Measurements from ENCODE around the gene MAP3K10.
A peak's percentile ranks its signal among the peaks of the same experiment; 100 is the strongest.

MAP3K10 gene

GRCh38 chr19:40256512-40256911, 65.3 kb downstream of the MAP3K10 start:
- H3K4me3 ChIP-seq (ENCODE audit: low read length), result no peak overlapping the region
- H3K9ac ChIP-seq (ENCODE audit: low read depth, low read length), result no peak overlapping the region
- H3K27ac ChIP-seq (ENCODE audit: low read depth, low read length), result no peak overlapping the region
- WGBS, result 92% methylated on average over 8 of the region's 8 CpGs
- H3K4me1 ChIP-seq (ENCODE audit: insufficient read depth, low read length), result peaks cover 9% of the 10 kb centered on the region; the same call in 1 of the 2 replicates
- H3K27me3 ChIP-seq (ENCODE audit: insufficient read depth, low read length), result no peaks in the 10 kb centered on the region
- H3K36me3 ChIP-seq (ENCODE audit: insufficient read depth, low read length), result peaks cover 38% of the 10 kb centered on the region
- H3K9me3 ChIP-seq (ENCODE audit: insufficient read depth, low read depth, low read length), result no peaks in the 10 kb centered on the region

- Histone ChIP-seq H3K27ac (ENCODE audit: low read depth, low read length) (no peak overlapping the region), H3K4me3 (ENCODE audit: low read length) (no peak overlapping the region), H3K27me3 (ENCODE audit: insufficient read depth, low read length) (no peaks in the 10 kb centered on the region), H3K36me3 (ENCODE audit: insufficient read depth, low read length) (peaks cover 38% of the 10 kb centered on the region), H3K9me3 (ENCODE audit: insufficient read depth, low read depth, low read length) (no peaks in the 10 kb centered on the region), H3K4me1 (ENCODE audit: insufficient read depth, low read length) (peaks cover 9% of the 10 kb centered on the region; the same call in 1 of the 2 replicates), H3K9ac (ENCODE audit: low read depth, low read length) (no peak overlapping the region)
- 93% methylated on average over 9 of the region's 9 CpGs for WGBS
These were observed 65.9 kb downstream of the MAP3K10 start for GRCh38 chr19:40257096-40257517.

GRCh38 chr19:40261631-40262030, 70.4 kb downstream of the MAP3K10 start:
- H3K27ac ChIP-seq (ENCODE audit: low read depth, low read length), result no peak overlapping the region
- 96% methylated on average over 6 of the region's 8 CpGs for WGBS

DNA sequence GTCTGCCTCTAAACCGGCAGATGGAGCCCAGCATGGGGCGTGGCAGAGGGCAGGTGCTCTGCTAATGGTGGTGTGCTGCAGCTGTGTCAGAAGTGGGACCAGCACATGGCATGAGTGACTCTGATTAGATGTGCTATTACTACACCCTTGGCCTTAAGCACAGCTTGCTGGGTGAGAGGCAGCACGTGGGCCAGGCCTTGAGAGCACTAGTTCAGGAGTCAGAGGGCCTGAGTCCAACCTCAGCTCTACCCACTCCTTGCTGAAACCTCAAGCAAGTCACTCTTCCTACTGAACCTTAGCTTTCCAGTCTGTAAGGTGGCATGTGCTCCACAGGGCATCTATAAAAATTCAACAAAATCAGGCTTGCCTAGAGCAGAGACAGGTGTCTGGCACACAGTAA, 71.2 kb downstream of the MAP3K10 start:
- no peak overlapping the region for H3K9ac ChIP-seq (ENCODE audit: low read depth, low read length)
- H3K36me3 ChIP-seq (ENCODE audit: insufficient read depth, low read length), result peaks cover 21% of the 10 kb centered on the region
- no peaks in the 10 kb centered on the region for H3K4me1 ChIP-seq (ENCODE audit: insufficient read depth, low read length)
- H3K27me3 ChIP-seq (ENCODE audit: insufficient read depth, low read length), result no peaks in the 10 kb centered on the region
- H3K27ac ChIP-seq (ENCODE audit: low read depth, low read length), result no peak overlapping the region
- WGBS, result 96% methylated on average over 3 of the region's 3 CpGs
- H3K9me3 ChIP-seq (ENCODE audit: insufficient read depth, low read depth, low read length), result no peaks in the 10 kb centered on the region
- H3K4me3 ChIP-seq (ENCODE audit: low read length), result no peak overlapping the region

More at GRCh38 chr19:40261631-40262030, 70.4 kb downstream of the MAP3K10 start:
- peaks cover 25% of the 10 kb centered on the region for H3K36me3 ChIP-seq (ENCODE audit: insufficient read depth, low read length)
- no peak overlapping the region for H3K4me3 ChIP-seq (ENCODE audit: low read length)
- H3K9ac ChIP-seq (ENCODE audit: low read depth, low read length), result no peak overlapping the region
- no peaks in the 10 kb centered on the region for H3K9me3 ChIP-seq (ENCODE audit: insufficient read depth, low read depth, low read length)
- no peaks in the 10 kb centered on the region for H3K27me3 ChIP-seq (ENCODE audit: insufficient read depth, low read length)
- no peaks in the 10 kb centered on the region for H3K4me1 ChIP-seq (ENCODE audit: insufficient read depth, low read length)

GRCh38 chr19:40263440-40264313, 72.5 kb downstream of the MAP3K10 start:
- WGBS, result 95% methylated on average over 24 of the region's 24 CpGs
- no peaks in the 10 kb centered on the region for H3K27me3 ChIP-seq (ENCODE audit: insufficient read depth, low read length)
- peaks cover 21% of the 10 kb centered on the region for H3K36me3 ChIP-seq (ENCODE audit: insufficient read depth, low read length)
- no peak overlapping the region for H3K27ac ChIP-seq (ENCODE audit: low read depth, low read length)
- H3K9me3 ChIP-seq (ENCODE audit: insufficient read depth, low read depth, low read length), result no peaks in the 10 kb centered on the region
- H3K4me3 ChIP-seq (ENCODE audit: low read length), result no peak overlapping the region
- no peaks in the 10 kb centered on the region for H3K4me1 ChIP-seq (ENCODE audit: insufficient read depth, low read length)
- no peak overlapping the region for H3K9ac ChIP-seq (ENCODE audit: low read depth, low read length)

- 0 out of 2 replicates have a peak overlapping the region, but pooled peaks have one; percentile 18 for H3K27ac ChIP-seq (ENCODE audit: low read depth, low read length)
- no peaks in the 10 kb centered on the region for H3K4me1 ChIP-seq (ENCODE audit: insufficient read depth, low read length)
- no peak overlapping the region for H3K9ac ChIP-seq (ENCODE audit: low read depth, low read length)
- WGBS, result 92% methylated on average over 19 of the region's 19 CpGs
- H3K27me3 ChIP-seq (ENCODE audit: insufficient read depth, low read length), result no peaks in the 10 kb centered on the region
- H3K4me3 ChIP-seq (ENCODE audit: low read length), result no peak overlapping the region
- no peaks in the 10 kb centered on the region for H3K9me3 ChIP-seq (ENCODE audit: insufficient read depth, low read depth, low read length)
- peaks cover 21% of the 10 kb centered on the region for H3K36me3 ChIP-seq (ENCODE audit: insufficient read depth, low read length)
These were observed 73.3 kb downstream of the MAP3K10 start for GRCh38 chr19:40264314-40265054.

Measured in HUES64 (cell line).